Stimulated activated CD4-positive, alpha-beta T cell treated with anti-CD3 and anti-CD28 coated beads, Interleukin-2, amount 100 ng/mL, for 48 hours (primary cell): ENCODE data around the gene PSMB2.

Experiments used
- DNase-seq, 2 donors: peaks; one replicate each; pipeline ENCODE4 v3.0.0-alpha.2; 2020

Gene PSMB2

GRCh38 chr1:35555601-35556477, 85.5 kb downstream of the PSMB2 start:
- DNase-seq = no peak

GRCh38 chr1:35555212-35555584, 86.1 kb downstream of the PSMB2 start:
- no peak for DNase-seq

GRCh38 chr1:35554266-35555211, 86.8 kb downstream of the PSMB2 start:
- no peak for DNase-seq

- no peak for DNase-seq
Measured at GRCh38 chr1:35553851-35554250, 87.5 kb downstream of the PSMB2 start.
